Ovary (tissue), 9 donors: ENCODE measurements around the gene DPP4. TPM values are rescaled to one million over a fixed set of nuclear protein-coding genes. Genes with fewer than 3 reads are reported as not detected.

ENCODE experiments used
- DNase-seq, 5 donors: peaks; one replicate each; pipeline ENCODE4 v3.0.0-alpha.2; 2019 to 2020
- H3K27ac ChIP-seq, 2 donors: fragments of 200-600 bp; one replicate each; pipeline versions ENCODE4 v1.5.1 to v1.8.0; 2019 to 2022
- H3K27me3 ChIP-seq: fragments of 200-600 bp; one replicate; pipeline ENCODE4 v1.8.0; 2022
- H3K36me3 ChIP-seq: fragments of 200-600 bp; sonication (generic); one replicate; pipeline ENCODE4 v1.5.1; 2019
- H3K4me1 ChIP-seq: one replicate; pipeline ENCODE4 v1.8.1; 2013; ENCODE audit warnings: mild to moderate bottlenecking, moderate library complexity; ENCODE audit not compliant: insufficient read depth
- H3K4me3 ChIP-seq: fragments of 200-600 bp; sonication (generic); one replicate; pipeline ENCODE4 v1.5.1; 2017
- H3K9me3 ChIP-seq, 2 donors: fragments of 200-600 bp in 1 of 2; sonication (generic) in 1 of 2; one replicate each; pipeline versions ENCODE4 v1.5.1 to v1.8.1; 2013 to 2019; ENCODE audit warnings: mild to moderate bottlenecking in 1 of 2, moderate library complexity in 1 of 2
- CTCF ChIP-seq, 3 donors: fragments of 450-650 bp in 2 of 3; fragments of 200-600 bp in 1 of 3; IDR thresholded peaks; one replicate each; pipeline versions ENCODE4 v1.5.1 to v1.8.0; 2016 to 2022; ENCODE audit warnings: antibody characterized with exemption in 3 of 3, mild to moderate bottlenecking in 1 of 3
- EP300 ChIP-seq: sonication (generic); formaldehyde crosslinking; IDR thresholded peaks from one replicate; pipeline ENCODE4 v1.6.1; 2017; ENCODE audit warnings: antibody characterized with exemption
- POLR2A ChIP-seq: fragments of 450-650 bp; IDR thresholded peaks from one replicate; pipeline ENCODE4 v1.6.1; 2017; ENCODE audit warnings: antibody characterized with exemption, mild to moderate bottlenecking, moderate library complexity
- WGBS, 3 donors: extraction: QIAGEN DNeasy Blood & Tissue Kit in 1 of 3; methylation state at CpG; one replicate each; pipeline versions ENCODE4 v1.1.5 to v1.1.7; 2013 to 2017; 5-methylcytosine and 5-hydroxymethylcytosine counted together
- intact Hi-C, 4 donors: fragments of 100-400 bp; cut with DNase I; formaldehyde crosslinking; loops; one replicate each; pipeline versions ENCODE4 v1.11.0 to v1.15.1; 2022 to 2023
- polyA plus RNA-seq, 2 donors: library from polyadenylated mRNA; stranded (reverse); fragments of 200-250 nt in 1 of 2; fragments of 350-450 nt in 1 of 2; fragmentation: Illumina TruSeq in 1 of 2; extraction: RNeasy Lipid Tissue Mini Kit (QIAGEN cat#74804) in 1 of 2; gene quantifications; one replicate each; pipeline ENCODE4 v1.2.3, GENCODE V29; 2013 to 2014
- total RNA-seq, 7 donors: library from RNA; depleted of rRNA in 2 of 7; stranded (reverse); fragments of >200 nt in 2 of 7; fragmentation: NEBNext Ultra II Directional in 3 of 7; extraction: Animal tissue kit (Norgen Biotek cat#: 25700) in 3 of 7; gene quantifications; one replicate each; pipeline versions ENCODE4 v1.1.0 to v1.2.4, GENCODE V29; 2016 to 2023
- donor health status: DM: no; HTN: no; CAD: no; lungs with moderate emphysema.
- donor health status: DM: no; HTN: no; CAD: no.
- donor health status: Bipolar disorder and iron deficiency.
- donor health status: DM: yes; HTN: yes; CAD: no.
- donor health status: DM: no; HTN: no; CAD: no.
- donor health status: DM: yes; HTN: yes; CAD: no.

The DPP4 gene
- total and polyA plus RNA-seq, 9 donors: 0.71 to 46.6 (median 3.7) TPM

GRCh38 chr2:161974461-161974860 is 99.6 kb downstream of the DPP4 start:
- Histone ChIP-seq H3K36me3 (no peaks in the 10 kb centered on the region), H3K27ac (no peak overlapping the region), H3K4me3 (no peak overlapping the region), H3K9me3 (no peaks in the 10 kb centered on the region), H3K27me3 (no peaks in the 10 kb centered on the region), H3K4me1 (no peaks in the 10 kb centered on the region)
- intact Hi-C loops: no loop called here
- DNase-seq: no peak
- no peak for TF ChIP-seq POLR2A
- TF ChIP-seq CTCF (IDR thresholded peaks at IDR 0.05): no peak
- TF ChIP-seq EP300: no peak
- WGBS, 3 donors: 87 to 94% (median 91%) methylated on average over 2 of the region's 2 CpGs

- Histone ChIP-seq H3K27me3 (no peaks in the 10 kb centered on the region), H3K9me3 (no peaks in the 10 kb centered on the region), H3K4me1 (no peaks in the 10 kb centered on the region), H3K36me3 (no peaks in the 10 kb centered on the region), H3K4me3 (no peak overlapping the region), H3K27ac (no peak overlapping the region)
- no peak for DNase-seq
- WGBS, 3 donors: 44 to 49% (median 48%) methylated on average over 2 of the region's 2 CpGs
- intact Hi-C loops: no loop called here
- TF ChIP-seq EP300 (no peak), POLR2A (no peak), CTCF (IDR thresholded peaks at IDR 0.05) (no peak)
Observed at GRCh38 chr2:161972866-161973265, 101.1 kb downstream of the DPP4 start.

- WGBS, 3 donors: 96 to 100% (median 96%) methylated on average over 1 of the region's 1 CpG
- TF ChIP-seq EP300 (no peak), POLR2A (no peak), CTCF (IDR thresholded peaks at IDR 0.05) (no peak)
- Histone ChIP-seq H3K27me3 (no peaks in the 10 kb centered on the region), H3K27ac (no peak overlapping the region), H3K36me3 (no peaks in the 10 kb centered on the region), H3K4me1 (no peaks in the 10 kb centered on the region), H3K4me3 (no peak overlapping the region), H3K9me3 (no peaks in the 10 kb centered on the region)
- intact Hi-C loops: no loop called here
- no peak for DNase-seq
Observed at GRCh38 chr2:161972232-161972631, 101.8 kb downstream of the DPP4 start.

DNA sequence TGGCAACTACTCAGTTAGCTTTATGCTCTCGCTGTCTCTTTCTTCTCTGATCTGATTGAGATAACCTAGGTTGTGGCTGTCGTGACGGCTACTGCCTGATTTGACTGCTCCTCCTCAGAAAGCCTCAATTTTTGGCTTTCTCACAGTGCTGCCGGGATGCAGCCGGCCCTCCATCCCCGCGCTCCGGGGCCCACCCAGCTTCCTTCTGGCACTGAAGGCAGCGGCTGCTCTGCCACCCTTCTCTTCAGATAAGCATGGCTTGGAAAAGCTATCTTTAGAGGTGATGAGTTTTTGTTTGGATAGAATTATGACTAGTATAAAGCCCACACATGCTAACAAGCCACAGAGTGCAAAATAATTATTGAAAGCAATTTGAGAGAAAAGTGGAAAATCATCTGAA is 102.5 kb downstream of the DPP4 start:
- Histone ChIP-seq H3K27me3 (no peaks in the 10 kb centered on the region), H3K27ac (no peak overlapping the region), H3K4me3 (no peak overlapping the region), H3K4me1 (no peaks in the 10 kb centered on the region), H3K9me3 (no peaks in the 10 kb centered on the region), H3K36me3 (no peaks in the 10 kb centered on the region)
- no peak for DNase-seq
- intact Hi-C loops: no loop called here
- no peak for TF ChIP-seq POLR2A
- no peak for TF ChIP-seq CTCF (IDR thresholded peaks at IDR 0.05)
- TF ChIP-seq EP300: no peak
- 70 to 78% (median 71%) methylated on average over 9 of the region's 9 CpGs for WGBS, 3 donors

- Histone ChIP-seq H3K9me3 (no peaks in the 10 kb centered on the region), H3K36me3 (no peaks in the 10 kb centered on the region), H3K27ac (no peak overlapping the region), H3K4me3 (no peak overlapping the region), H3K4me1 (no peaks in the 10 kb centered on the region), H3K27me3 (no peaks in the 10 kb centered on the region)
- no peak for TF ChIP-seq EP300
- TF ChIP-seq CTCF (IDR thresholded peaks at IDR 0.05): no peak
- no peak for TF ChIP-seq POLR2A
- no peak for DNase-seq
- 73 to 80% (median 79%) methylated on average over 1 of the region's 1 CpG for WGBS, 3 donors
- intact Hi-C loops: no loop called here
Observed at GRCh38 chr2:161969159-161969558, 104.9 kb downstream of the DPP4 start.
